HG03460 (cell line): ENCODE measurements around the gene PPP1CA.

Experiments used
- ATAC-seq: cut with Tn5 transposase; IDR thresholded peaks from one replicate; pipeline ENCODE4 v1.9.1; 2021; ENCODE audit not compliant: unreplicated experiment

Gene PPP1CA

DNA sequence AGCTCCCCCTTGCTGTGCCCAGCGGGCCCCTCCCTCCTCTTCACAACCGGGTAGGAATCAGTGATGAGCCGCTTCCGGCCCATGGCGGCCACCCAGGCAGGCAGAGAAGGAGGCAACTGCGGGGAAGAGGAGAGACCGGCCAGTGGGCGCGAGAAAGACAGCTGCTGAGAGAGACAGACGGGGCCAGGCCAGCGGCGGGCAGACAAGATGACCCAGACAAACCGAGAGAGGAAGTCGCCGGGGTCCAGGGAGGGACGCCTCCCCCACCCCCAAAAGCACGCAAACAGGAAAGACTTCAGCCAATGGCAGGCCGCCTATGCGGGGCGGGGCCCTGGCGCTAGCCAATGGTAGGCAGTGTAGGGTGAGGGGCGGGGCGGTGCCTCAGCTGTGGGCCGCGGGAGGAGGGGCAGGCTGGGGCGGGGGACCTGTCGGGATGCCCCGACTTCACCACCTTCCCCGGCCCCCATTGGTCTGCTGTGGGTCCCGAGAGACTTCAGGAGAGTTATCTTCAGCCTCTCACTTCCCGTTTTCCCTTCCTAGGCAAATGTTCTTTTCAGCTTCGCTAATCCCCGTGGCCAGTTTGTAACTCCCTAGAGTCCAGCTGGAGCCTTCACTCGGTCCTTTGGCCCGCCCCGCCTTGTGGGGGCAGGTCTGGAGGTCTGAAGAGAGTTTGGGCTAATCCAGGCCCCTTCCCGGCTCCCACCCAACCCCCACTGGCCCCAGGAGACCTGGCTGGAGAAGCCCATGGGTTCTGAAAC is 48.2 kb downstream of the PPP1CA start, which contains the start of gene POLD4:
POLD4 (minus strand) TSS at position 230 of the 758 bp plus-strand sequence; CDS start at position 83, 147 bp downstream.
- ATAC-seq, result peak; percentile 67

GRCh38 chr11:67352546-67353316 is 48.9 kb downstream of the PPP1CA start:
- peak; percentile 5 for ATAC-seq

GRCh38 chr11:67351275-67352005 is 50.2 kb downstream of the PPP1CA start:
- ATAC-seq, result no peak

- no peak for ATAC-seq
These were observed 51.7 kb downstream of the PPP1CA start for GRCh38 chr11:67349928-67350465.

GRCh38 chr11:67349457-67349856 is 52.2 kb downstream of the PPP1CA start:
- no peak for ATAC-seq

DNA sequence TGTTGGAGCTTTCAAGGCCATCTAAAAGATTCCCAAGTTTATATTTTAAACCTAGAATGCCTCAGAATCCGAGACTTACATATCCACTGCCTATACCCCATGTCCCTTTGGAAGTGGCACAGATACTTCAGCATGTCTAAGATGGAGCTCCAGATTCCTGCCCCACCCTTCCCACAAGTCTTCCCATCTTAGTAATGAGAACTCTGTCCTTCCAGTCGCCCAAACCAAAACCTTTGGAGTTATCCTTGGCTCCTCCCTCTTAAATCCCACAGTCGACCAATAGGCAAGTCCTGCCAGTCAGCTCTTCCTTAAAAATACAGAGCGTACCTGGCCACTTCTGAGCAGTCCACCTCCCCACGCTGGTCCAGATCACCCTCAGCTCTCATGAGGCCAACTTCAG is 52.6 kb downstream of the PPP1CA start:
- ATAC-seq, result no peak
